GM23338 (cell line): ENCODE data around the gene AMPD2. TPM values are rescaled to one million over a fixed set of nuclear protein-coding genes. Genes with fewer than 3 reads are reported as not detected.

ENCODE experiments used
- ATAC-seq: fragments of 200-7000 bp; cut with Tn5 transposase; 3 replicates; pipeline ENCODE4 v1.9.1; 2020
- DNase-seq: peaks from one replicate; pipeline ENCODE4 v3.0.0-alpha.2; 2015; ENCODE audit warnings: low spot score
- H2AFZ ChIP-seq: fragments of 200-600 bp; sonication (generic); 2 replicates; pipeline ENCODE4 v1.8.0; 2016; ENCODE audit warnings: antibody characterized with exemption, mild to moderate bottlenecking, moderate library complexity
- H3F3A ChIP-seq: fragments of 200-600 bp; sonication (generic); replicated peaks from 2 replicates; pipeline ENCODE4 v1.8.0; 2017; ENCODE audit warnings: antibody characterized with exemption, mixed run types, low read depth
- H3K27ac ChIP-seq: fragments of 200-600 bp; sonication (generic); 2 replicates; pipeline ENCODE4 v1.6.1; 2016; ENCODE audit warnings: low read depth
- H3K27me3 ChIP-seq: fragments of 200-600 bp; sonication (generic); 2 replicates; pipeline ENCODE4 v1.8.0; 2016; ENCODE audit warnings: mild to moderate bottlenecking, mixed run types, moderate library complexity; ENCODE audit not compliant: insufficient read depth
- H3K36me3 ChIP-seq: fragments of 200-600 bp; sonication (generic); 2 replicates; pipeline ENCODE4 v1.8.0; 2016; ENCODE audit warnings: mild to moderate bottlenecking; ENCODE audit not compliant: insufficient read depth
- H3K4me1 ChIP-seq: fragments of 200-600 bp; sonication (generic); 2 replicates; pipeline ENCODE4 v1.8.0; 2016; ENCODE audit warnings: mild to moderate bottlenecking, moderate library complexity; ENCODE audit not compliant: insufficient read depth
- H3K4me2 ChIP-seq: fragments of 200-600 bp; sonication (generic); 2 replicates; pipeline ENCODE4 v1.7.1; 2017; ENCODE audit warnings: mixed run types
- H3K4me3 ChIP-seq: fragments of 200-600 bp; sonication (generic); 2 replicates; pipeline ENCODE4 v1.6.1; 2016; ENCODE audit warnings: mixed run types
- H3K79me2 ChIP-seq: fragments of 200-600 bp; sonication (generic); replicated peaks from 2 replicates; pipeline ENCODE4 v1.8.0; 2017; ENCODE audit warnings: mild to moderate bottlenecking; ENCODE audit not compliant: insufficient read depth
- H3K9me2 ChIP-seq: fragments of 200-600 bp; sonication (generic); 2 replicates; pipeline ENCODE4 v1.8.0; 2017; ENCODE audit not compliant: insufficient read depth
- H4K20me1 ChIP-seq: fragments of 200-600 bp; sonication (generic); replicated peaks from 2 replicates; pipeline ENCODE4 v1.8.0; 2017; ENCODE audit warnings: mild to moderate bottlenecking; ENCODE audit not compliant: insufficient read depth
- H3K27ac Mint-ChIP-seq: 2 replicates; pipeline ENCODE4 v1.8.0; 2020; ENCODE audit warnings: inconsistent platforms, mild to moderate bottlenecking, moderate library complexity, mixed read lengths
- H3K27me3 Mint-ChIP-seq: 3 replicates; pipeline ENCODE4 v1.8.0; 2022; ENCODE audit warnings: low read depth, mild to moderate bottlenecking, moderate library complexity, mixed read lengths, inconsistent platforms; ENCODE audit not compliant: insufficient read depth, poor library complexity
- H3K36me3 Mint-ChIP-seq: 3 replicates; pipeline ENCODE4 v1.8.0; 2021; ENCODE audit warnings: low read depth, mild to moderate bottlenecking, inconsistent platforms, moderate library complexity, mixed read lengths
- H3K4me1 Mint-ChIP-seq: 3 replicates; pipeline ENCODE4 v1.8.0; 2020; ENCODE audit warnings: mild to moderate bottlenecking, inconsistent platforms, mixed read lengths
- H3K4me3 Mint-ChIP-seq: 3 replicates; pipeline ENCODE4 v1.8.0; 2021; ENCODE audit warnings: moderate library complexity, mild to moderate bottlenecking, inconsistent platforms, mixed read lengths
- H3K9me3 Mint-ChIP-seq: 3 replicates; pipeline ENCODE4 v1.8.0; 2020; ENCODE audit warnings: moderate library complexity, mild to moderate bottlenecking, inconsistent platforms, mixed read lengths
- CREB1 ChIP-seq: fragments of 250-450 bp; sonication (Bioruptor Pico); IDR thresholded peaks from 2 replicates; pipeline ENCODE4 v1.5.0; 2020; ENCODE audit warnings: low read depth, mild to moderate bottlenecking, moderate library complexity
- EZH2 ChIP-seq: fragments of 200-600 bp; sonication (generic); IDR thresholded peaks from one replicate; pipeline ENCODE4 v1.8.0; 2017; ENCODE audit warnings: antibody characterized with exemption, mild to moderate bottlenecking, low read depth; ENCODE audit not compliant: unreplicated experiment
- EZH2phosphoT487 ChIP-seq: fragments of 200-600 bp; sonication (generic); IDR thresholded peaks from one replicate; pipeline ENCODE4 v1.8.1; 2018; ENCODE audit warnings: antibody characterized with exemption; ENCODE audit not compliant: unreplicated experiment
- NANOG ChIP-seq: IDR thresholded peaks from 2 replicates; pipeline ENCODE4 v1.6.1; 2016; ENCODE audit warnings: antibody characterized with exemption, borderline replicate concordance
- POLR2AphosphoS5 ChIP-seq: IDR thresholded peaks from 2 replicates; pipeline ENCODE4 v1.6.1; 2016; ENCODE audit warnings: antibody characterized with exemption, low read depth
- STAT1 ChIP-seq: IDR thresholded peaks from one replicate; pipeline ENCODE4 v1.6.1; 2016; ENCODE audit warnings: antibody characterized with exemption; ENCODE audit not compliant: unreplicated experiment
- ZNF331 ChIP-seq: fragments of 250-450 bp; sonication (Bioruptor Pico); IDR thresholded peaks from 2 replicates; pipeline ENCODE4 v1.5.0; 2020; ENCODE audit warnings: low read depth, mild to moderate bottlenecking, moderate library complexity
- polyA plus RNA-seq: library from polyadenylated mRNA; unstranded; fragments of >200 nt; fragmentation: Nextera tagmentation; extraction: Ambion mirVana; gene quantifications from 2 replicates; pipeline ENCODE4 v1.2.1, GENCODE V29; 2016
- total RNA-seq: library from RNA; depleted of rRNA; stranded (reverse); fragments of >200 nt; shearing (Covaris generic); gene quantifications from 2 replicates; pipeline ENCODE4 v1.2.3, GENCODE V29; 2014
- TF ChIP-seq, protein P1 (sequence below): IDR thresholded peaks from one replicate; pipeline ENCODE4 v1.6.1; 2018; ENCODE audit warnings: antibody characterized with exemption; ENCODE audit not compliant: unreplicated experiment
- TF ChIP-seq, protein P2 (sequence below), 2 experiments: fragments of 200-600 bp in 1 of 2; sonication (generic) in 1 of 2; conservative IDR thresholded peaks; 2 replicates each; pipeline versions ENCODE4 v1.5.1 to v1.6.1; 2016 to 2017; ENCODE audit warnings: antibody characterized with exemption in 2 of 2, low read depth in 2 of 2, mild to moderate bottlenecking in 2 of 2, moderate library complexity in 1 of 2

Gene AMPD2
- total and polyA plus RNA-seq, 2 experiments from 2014 or later, result 24.5 to 62.1 TPM

DNA sequence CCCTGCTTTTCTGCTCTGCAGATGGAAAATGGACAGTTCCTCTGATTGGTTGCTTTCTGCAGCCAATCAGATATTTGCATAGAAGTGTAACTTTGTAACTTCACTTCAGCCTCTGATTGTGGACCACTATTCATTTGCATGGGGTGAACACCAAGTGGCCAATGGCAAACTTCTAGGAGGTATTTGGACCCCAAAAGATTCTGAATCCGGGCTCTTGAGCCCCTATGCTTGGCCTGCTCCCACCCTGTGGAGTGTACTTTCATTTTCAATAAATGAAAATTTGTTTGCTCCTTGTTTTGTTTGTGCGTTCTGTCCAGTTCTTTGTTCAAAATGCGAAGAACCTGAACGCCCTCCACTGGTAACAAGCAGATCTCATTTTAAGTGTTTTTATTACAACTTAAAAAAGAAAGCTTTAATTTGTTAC lies 29.9 kb downstream of the AMPD2 start (continued):
- TF ChIP-seq, protein P1, sequence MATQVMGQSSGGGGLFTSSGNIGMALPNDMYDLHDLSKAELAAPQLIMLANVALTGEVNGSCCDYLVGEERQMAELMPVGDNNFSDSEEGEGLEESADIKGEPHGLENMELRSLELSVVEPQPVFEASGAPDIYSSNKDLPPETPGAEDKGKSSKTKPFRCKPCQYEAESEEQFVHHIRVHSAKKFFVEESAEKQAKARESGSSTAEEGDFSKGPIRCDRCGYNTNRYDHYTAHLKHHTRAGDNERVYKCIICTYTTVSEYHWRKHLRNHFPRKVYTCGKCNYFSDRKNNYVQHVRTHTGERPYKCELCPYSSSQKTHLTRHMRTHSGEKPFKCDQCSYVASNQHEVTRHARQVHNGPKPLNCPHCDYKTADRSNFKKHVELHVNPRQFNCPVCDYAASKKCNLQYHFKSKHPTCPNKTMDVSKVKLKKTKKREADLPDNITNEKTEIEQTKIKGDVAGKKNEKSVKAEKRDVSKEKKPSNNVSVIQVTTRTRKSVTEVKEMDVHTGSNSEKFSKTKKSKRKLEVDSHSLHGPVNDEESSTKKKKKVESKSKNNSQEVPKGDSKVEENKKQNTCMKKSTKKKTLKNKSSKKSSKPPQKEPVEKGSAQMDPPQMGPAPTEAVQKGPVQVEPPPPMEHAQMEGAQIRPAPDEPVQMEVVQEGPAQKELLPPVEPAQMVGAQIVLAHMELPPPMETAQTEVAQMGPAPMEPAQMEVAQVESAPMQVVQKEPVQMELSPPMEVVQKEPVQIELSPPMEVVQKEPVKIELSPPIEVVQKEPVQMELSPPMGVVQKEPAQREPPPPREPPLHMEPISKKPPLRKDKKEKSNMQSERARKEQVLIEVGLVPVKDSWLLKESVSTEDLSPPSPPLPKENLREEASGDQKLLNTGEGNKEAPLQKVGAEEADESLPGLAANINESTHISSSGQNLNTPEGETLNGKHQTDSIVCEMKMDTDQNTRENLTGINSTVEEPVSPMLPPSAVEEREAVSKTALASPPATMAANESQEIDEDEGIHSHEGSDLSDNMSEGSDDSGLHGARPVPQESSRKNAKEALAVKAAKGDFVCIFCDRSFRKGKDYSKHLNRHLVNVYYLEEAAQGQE, result no peak
- no peak for TF ChIP-seq EZH2
- TF ChIP-seq STAT1, result no peak

DNA sequence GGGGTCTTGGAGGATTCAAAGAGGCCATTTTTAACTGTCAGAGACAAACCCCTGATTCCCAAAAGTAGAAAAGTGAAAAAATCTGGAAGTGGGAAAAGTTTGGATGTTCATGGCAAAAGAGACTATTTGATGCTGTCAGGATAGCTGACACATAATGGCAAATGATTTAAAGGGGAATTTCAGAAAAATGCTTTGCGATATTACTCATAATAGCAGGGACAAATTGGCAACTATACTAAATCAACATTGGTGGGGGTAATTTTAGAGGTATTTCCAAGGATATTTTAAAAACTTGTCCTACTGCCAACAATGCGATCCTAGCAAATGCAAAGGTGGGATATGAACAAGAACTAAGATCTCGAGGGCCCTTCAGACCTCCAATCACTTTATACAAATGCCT lies 31.0 kb downstream of the AMPD2 start:
- no peaks in the 10 kb centered on the region for H3K9me2 ChIP-seq
- H3K27ac ChIP-seq, result no peak overlapping the region
- H3K27me3 ChIP-seq, result peaks cover 18% of the 10 kb centered on the region
- no peak overlapping the region for H3K4me3 Mint-ChIP-seq
- no peaks in the 10 kb centered on the region for H3K79me2 ChIP-seq
- H2AFZ ChIP-seq, result no peak overlapping the region
- peaks cover 6% of the 10 kb centered on the region for H3F3A ChIP-seq
- H3K4me1 ChIP-seq, result peaks cover 10% of the 10 kb centered on the region; the same call in 1 of the 2 replicates
- no peak for ATAC-seq
- H3K4me2 ChIP-seq, result no peak overlapping the region
- H3K9me3 Mint-ChIP-seq, result no peaks in the 10 kb centered on the region
- no peak overlapping the region for H3K4me3 ChIP-seq
- H3K36me3 Mint-ChIP-seq, result no peaks in the 10 kb centered on the region
- H3K27me3 Mint-ChIP-seq, result peaks cover 2% of the 10 kb centered on the region
- no peak for DNase-seq
- H4K20me1 ChIP-seq, result no peaks in the 10 kb centered on the region; the same call in 1 of the 2 replicates
- H3K36me3 ChIP-seq, result no peaks in the 10 kb centered on the region
- H3K27ac Mint-ChIP-seq, result no peak overlapping the region
- TF ChIP-seq EZH2phosphoT487, result no peak
- H3K4me1 Mint-ChIP-seq, result peaks cover 9% of the 10 kb centered on the region

DNA sequence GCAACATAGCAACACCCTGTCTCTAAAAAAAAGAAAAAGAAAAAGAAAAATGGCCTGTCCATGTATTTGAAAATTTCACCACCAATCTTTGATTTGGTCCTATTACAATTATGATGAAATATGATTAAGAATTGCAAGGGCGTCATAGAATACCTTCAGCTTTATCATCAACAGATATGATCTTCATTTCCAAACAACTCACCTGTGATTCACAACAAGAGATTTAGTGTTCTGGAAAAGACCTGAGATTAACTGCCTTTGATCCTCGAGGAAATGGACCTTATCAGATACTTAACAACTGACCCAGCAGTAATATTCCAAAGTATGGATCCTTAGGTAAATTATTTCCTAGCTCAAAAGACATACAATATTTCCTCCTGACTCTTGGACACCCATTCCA lies 32.8 kb downstream of the AMPD2 start:
- Histone ChIP-seq H3K4me3 (no peak overlapping the region), H3K27me3 (peaks cover 18% of the 10 kb centered on the region), H3F3A (peaks cover 6% of the 10 kb centered on the region), H4K20me1 (no peaks in the 10 kb centered on the region; the same call in 1 of the 2 replicates), H3K4me1 (peaks cover 10% of the 10 kb centered on the region; the same call in 1 of the 2 replicates), H2AFZ (no peak overlapping the region), H3K4me2 (no peak overlapping the region), H3K79me2 (no peaks in the 10 kb centered on the region), H3K9me2 (no peaks in the 10 kb centered on the region), H3K36me3 (no peaks in the 10 kb centered on the region), H3K27ac (no peak overlapping the region)
- H3K9me3 Mint-ChIP-seq, result no peaks in the 10 kb centered on the region
- H3K4me3 Mint-ChIP-seq, result no peak overlapping the region
- ATAC-seq (no peak), DNase-seq (no peak)
- H3K27me3 Mint-ChIP-seq, result peaks cover 5% of the 10 kb centered on the region
- peaks cover 11% of the 10 kb centered on the region for H3K4me1 Mint-ChIP-seq
- TF ChIP-seq POLR2AphosphoS5 (no peak), NANOG (no peak), EZH2 (no peak), EZH2phosphoT487 (no peak), ZNF331 (no peak), CREB1 (no peak)
- TF ChIP-seq, protein P2, sequence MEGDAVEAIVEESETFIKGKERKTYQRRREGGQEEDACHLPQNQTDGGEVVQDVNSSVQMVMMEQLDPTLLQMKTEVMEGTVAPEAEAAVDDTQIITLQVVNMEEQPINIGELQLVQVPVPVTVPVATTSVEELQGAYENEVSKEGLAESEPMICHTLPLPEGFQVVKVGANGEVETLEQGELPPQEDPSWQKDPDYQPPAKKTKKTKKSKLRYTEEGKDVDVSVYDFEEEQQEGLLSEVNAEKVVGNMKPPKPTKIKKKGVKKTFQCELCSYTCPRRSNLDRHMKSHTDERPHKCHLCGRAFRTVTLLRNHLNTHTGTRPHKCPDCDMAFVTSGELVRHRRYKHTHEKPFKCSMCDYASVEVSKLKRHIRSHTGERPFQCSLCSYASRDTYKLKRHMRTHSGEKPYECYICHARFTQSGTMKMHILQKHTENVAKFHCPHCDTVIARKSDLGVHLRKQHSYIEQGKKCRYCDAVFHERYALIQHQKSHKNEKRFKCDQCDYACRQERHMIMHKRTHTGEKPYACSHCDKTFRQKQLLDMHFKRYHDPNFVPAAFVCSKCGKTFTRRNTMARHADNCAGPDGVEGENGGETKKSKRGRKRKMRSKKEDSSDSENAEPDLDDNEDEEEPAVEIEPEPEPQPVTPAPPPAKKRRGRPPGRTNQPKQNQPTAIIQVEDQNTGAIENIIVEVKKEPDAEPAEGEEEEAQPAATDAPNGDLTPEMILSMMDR (conservative IDR thresholded peaks at IDR 0.05; ENCODE audit: low read depth in 2 of 2), result no peak
- TF ChIP-seq, protein P1, result no peak
- H3K27ac Mint-ChIP-seq, result no peak overlapping the region
- no peaks in the 10 kb centered on the region for H3K36me3 Mint-ChIP-seq
